Dendritic cell treated with granulocyte-macrophage colony-stimulating factor and Interleukin-4, amounts not matched to agents 40 ng/mL and 50 ng/mL, for 4 days (primary cell): Measurements from ENCODE around the gene C2CD4D.

Experiments used
- H3K27ac Mint-ChIP-seq: one replicate; pipeline ENCODE4 v1.8.0; 2022; ENCODE audit warnings: mild to moderate bottlenecking, mixed read lengths
- H3K27me3 Mint-ChIP-seq: one replicate; pipeline ENCODE4 v1.8.0; 2022; ENCODE audit warnings: mild to moderate bottlenecking, mixed read lengths
- H3K36me3 Mint-ChIP-seq: one replicate; pipeline ENCODE4 v1.8.0; 2022; ENCODE audit warnings: low read depth, mixed read lengths
- H3K4me1 Mint-ChIP-seq: one replicate; pipeline ENCODE4 v1.8.0; 2022; ENCODE audit warnings: low read depth, mixed read lengths
- H3K4me3 Mint-ChIP-seq: one replicate; pipeline ENCODE4 v1.8.0; 2022; ENCODE audit warnings: mild to moderate bottlenecking, moderate library complexity, mixed read lengths
- H3K9me3 Mint-ChIP-seq: one replicate; pipeline ENCODE4 v1.8.0; 2022; ENCODE audit warnings: mixed read lengths
- intact Hi-C: fragments of 100-400 bp; cut with micrococcal nuclease; formaldehyde crosslinking; loops from one replicate; pipeline ENCODE4 v1.15.0; 2022

C2CD4D gene

DNA sequence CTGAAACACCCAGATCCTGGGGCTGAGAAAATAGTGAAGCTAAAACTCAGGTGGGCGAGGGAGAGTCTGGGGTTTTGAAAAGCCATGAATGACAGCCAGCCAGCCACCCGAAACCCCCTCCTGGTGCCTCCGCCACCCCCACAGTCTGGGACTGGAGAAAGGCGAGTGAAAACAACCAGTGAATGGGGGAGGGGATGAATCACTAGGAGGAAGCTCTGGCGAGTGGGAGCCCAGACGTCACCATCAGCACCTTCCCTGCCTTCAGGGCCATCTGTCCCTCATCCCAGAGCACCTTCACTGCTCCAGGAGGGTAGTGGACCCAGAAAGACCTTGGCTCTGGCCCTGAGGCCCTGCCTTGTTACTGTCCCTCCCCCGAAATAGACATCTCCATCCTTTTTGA lies 17.2 kb downstream of the C2CD4D start:
- intact Hi-C loops, result no loop called here
- Mint-ChIP-seq H3K9me3 (no peaks in the 10 kb centered on the region), H3K27ac (no peak overlapping the region), H3K4me1 (peaks cover 28% of the 10 kb centered on the region), H3K27me3 (peaks cover 39% of the 10 kb centered on the region), H3K36me3 (no peaks in the 10 kb centered on the region), H3K4me3 (no peak overlapping the region)

DNA sequence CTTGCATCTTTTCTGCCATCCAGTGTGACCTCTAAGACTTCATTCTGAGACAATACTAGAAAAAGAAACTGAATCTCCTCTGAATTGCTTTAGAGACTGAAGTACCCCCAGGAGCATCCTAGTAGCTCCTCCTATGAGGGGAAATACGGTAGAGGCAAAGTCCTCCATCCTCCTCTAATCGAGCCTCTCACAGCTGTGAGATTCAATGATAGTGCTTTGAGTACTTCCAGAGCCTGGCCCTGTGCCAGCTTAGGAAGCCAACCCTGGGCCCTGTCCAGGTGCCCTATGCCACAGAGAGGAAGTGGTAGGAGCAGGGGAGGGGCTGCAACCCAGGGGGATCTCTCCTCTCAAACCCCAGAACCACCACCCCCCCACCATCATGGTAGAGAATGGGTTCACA lies 18.7 kb downstream of the C2CD4D start:
- Mint-ChIP-seq H3K27ac (no peak overlapping the region), H3K36me3 (no peaks in the 10 kb centered on the region), H3K27me3 (peaks cover 43% of the 10 kb centered on the region), H3K9me3 (no peaks in the 10 kb centered on the region), H3K4me3 (no peak overlapping the region), H3K4me1 (peaks cover 43% of the 10 kb centered on the region)
- intact Hi-C loops, result no loop called here

DNA sequence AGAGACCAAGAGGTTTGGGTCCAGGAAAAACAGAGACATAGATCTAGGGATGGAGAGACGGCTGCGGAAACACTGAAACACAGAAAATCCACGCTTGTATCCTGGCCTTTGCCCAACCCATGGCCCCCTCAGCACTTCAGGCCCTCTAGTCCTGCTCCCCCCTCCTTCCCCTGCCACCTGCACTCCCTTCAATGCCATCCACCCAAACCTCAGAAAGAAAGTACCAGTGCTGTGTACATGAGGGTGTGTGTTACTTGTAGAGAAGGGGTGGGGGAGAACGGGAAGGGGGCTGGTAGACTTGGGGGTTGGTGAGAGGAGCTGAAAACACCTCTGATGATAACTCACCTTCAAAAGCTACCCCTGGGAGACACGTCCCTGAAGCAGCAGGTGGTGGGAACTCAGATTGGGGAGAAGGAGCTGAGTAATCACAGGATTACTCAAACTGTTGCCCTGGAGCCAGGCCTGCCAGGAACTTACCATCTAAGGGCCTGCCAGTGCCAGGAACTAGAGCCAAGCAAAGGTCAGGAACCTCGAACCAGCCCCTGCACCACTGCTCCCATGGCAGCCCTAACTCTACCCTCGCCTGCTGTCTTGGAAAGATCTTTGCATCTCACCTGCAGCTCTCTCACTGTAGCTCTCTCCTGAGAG lies 19.5 kb downstream of the C2CD4D start:
- H3K4me1 Mint-ChIP-seq, result peaks cover 47% of the 10 kb centered on the region
- no peaks in the 10 kb centered on the region for H3K9me3 Mint-ChIP-seq
- H3K27ac Mint-ChIP-seq, result no peak overlapping the region
- intact Hi-C loops, result no loop called here
- H3K36me3 Mint-ChIP-seq, result no peaks in the 10 kb centered on the region
- H3K4me3 Mint-ChIP-seq, result no peak overlapping the region
- peaks cover 49% of the 10 kb centered on the region for H3K27me3 Mint-ChIP-seq

DNA sequence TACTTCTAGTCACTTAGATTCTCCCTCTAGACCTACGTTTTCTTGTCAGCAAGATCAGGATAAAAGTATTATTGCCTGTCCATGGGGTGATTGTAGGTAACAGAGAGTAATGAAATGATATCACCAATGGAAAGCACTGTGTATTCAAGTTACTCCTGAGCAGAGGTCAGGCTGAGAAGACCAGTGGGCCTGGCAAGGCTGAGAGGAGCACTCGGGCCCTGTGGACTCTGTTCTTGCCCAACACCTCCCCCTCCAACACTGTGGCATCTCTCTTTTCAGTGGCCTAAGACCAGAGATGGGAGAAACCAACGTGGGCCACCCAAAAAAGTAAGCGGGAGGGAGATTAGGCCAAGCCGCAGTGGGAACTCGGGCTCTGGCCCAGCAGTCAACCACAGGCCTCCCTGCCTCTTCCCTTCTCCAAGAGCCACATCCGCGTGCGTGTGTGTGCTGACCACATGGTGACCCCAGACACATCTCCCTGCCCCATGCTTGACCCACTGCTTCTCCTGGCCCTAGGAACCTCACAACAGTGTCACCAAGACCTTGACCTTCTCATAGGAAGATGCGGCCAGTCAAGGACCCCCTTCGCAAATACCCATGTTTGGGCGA lies 20.3 kb downstream of the C2CD4D start:
- Mint-ChIP-seq H3K36me3 (no peaks in the 10 kb centered on the region), H3K27me3 (peaks cover 51% of the 10 kb centered on the region), H3K4me1 (peaks cover 47% of the 10 kb centered on the region), H3K9me3 (no peaks in the 10 kb centered on the region), H3K4me3 (no peak overlapping the region), H3K27ac (no peak overlapping the region)
- intact Hi-C loops, result no loop called here

- no peaks in the 10 kb centered on the region for H3K9me3 Mint-ChIP-seq
- H3K4me1 Mint-ChIP-seq, result peaks cover 37% of the 10 kb centered on the region
- no peak overlapping the region for H3K27ac Mint-ChIP-seq
- H3K27me3 Mint-ChIP-seq, result peaks cover 43% of the 10 kb centered on the region
- H3K4me3 Mint-ChIP-seq, result no peak overlapping the region
- intact Hi-C loops, result no loop called here
- H3K36me3 Mint-ChIP-seq, result no peaks in the 10 kb centered on the region
These were observed 22.3 kb downstream of the C2CD4D start for GRCh38 chr1:151817353-151817730.

DNA sequence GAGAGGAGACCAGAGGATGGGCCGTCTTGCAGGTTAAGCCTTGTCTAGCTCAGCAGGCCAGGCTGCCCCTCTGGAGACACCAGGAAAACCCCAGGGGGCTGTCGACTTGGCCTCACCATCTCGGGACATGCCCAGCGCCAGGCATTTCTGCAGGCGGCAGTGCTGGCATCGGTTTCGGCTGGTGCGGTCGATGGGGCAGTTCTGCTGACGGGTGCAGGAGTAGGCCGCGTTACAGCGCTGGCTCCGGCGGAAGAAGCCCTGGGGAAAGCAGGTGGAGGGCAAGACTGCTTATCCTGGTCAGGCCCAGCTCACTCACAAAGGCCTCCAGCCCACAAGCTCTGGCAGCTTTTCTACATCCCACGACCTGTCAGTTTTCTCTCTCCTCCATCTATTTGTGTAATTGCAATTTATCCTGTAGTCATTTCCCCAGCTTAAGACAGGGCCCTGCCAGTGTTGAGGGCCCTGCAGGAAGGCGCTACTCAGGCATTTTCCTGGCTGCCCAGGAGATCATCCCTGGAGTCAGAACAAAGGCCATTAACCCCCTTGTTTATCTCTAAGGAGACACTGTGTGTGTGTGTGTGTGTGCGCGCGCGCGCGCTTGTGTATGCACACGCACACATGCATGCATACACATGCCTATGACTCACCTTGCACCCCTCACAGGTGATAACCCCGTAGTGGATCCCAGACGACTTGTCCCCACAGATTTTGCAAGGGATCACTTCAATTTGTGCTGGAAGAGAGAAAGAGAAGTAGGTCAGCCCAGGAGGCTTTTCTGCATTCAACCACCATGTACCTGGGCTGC lies 22.9 kb downstream of the C2CD4D start:
- H3K36me3 Mint-ChIP-seq, result no peaks in the 10 kb centered on the region
- no peak overlapping the region for H3K4me3 Mint-ChIP-seq
- H3K4me1 Mint-ChIP-seq, result peaks cover 31% of the 10 kb centered on the region
- H3K9me3 Mint-ChIP-seq, result no peaks in the 10 kb centered on the region
- no peak overlapping the region for H3K27ac Mint-ChIP-seq
- H3K27me3 Mint-ChIP-seq, result peaks cover 42% of the 10 kb centered on the region
- intact Hi-C loops, result no loop called here

GRCh38 chr1:151815716-151816327 lies 23.8 kb downstream of the C2CD4D start:
- intact Hi-C loops, result no loop called here
- H3K4me1 Mint-ChIP-seq, result peaks cover 31% of the 10 kb centered on the region
- H3K9me3 Mint-ChIP-seq, result no peaks in the 10 kb centered on the region
- no peak overlapping the region for H3K27ac Mint-ChIP-seq
- H3K36me3 Mint-ChIP-seq, result no peaks in the 10 kb centered on the region
- H3K27me3 Mint-ChIP-seq, result peaks cover 44% of the 10 kb centered on the region
- no peak overlapping the region for H3K4me3 Mint-ChIP-seq

- Mint-ChIP-seq H3K4me1 (peaks cover 25% of the 10 kb centered on the region), H3K27ac (no peak overlapping the region), H3K4me3 (no peak overlapping the region), H3K27me3 (peaks cover 40% of the 10 kb centered on the region), H3K9me3 (no peaks in the 10 kb centered on the region), H3K36me3 (no peaks in the 10 kb centered on the region)
- intact Hi-C loops, result no loop called here
These were observed 24.6 kb downstream of the C2CD4D start for GRCh38 chr1:151814971-151815545.

DNA sequence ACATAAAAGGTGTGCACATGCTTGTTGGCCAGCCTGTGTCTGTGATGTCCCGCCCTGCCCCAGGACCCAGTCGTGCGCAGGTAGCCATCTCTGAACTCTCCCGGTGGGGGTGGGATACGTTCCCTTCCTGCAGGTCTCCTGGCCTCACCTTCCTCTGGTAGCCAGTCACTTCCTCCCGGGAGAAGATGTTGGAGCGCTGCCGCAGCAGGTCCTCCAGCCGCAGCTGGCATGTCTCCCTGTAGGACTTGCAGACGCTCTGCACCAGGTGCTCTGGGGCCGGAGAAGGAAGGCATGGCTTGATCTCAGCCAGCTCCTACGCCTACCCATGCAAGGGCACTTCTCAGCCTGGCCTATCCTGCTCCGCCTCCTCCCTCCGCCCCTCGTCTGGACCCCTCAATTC lies 25.2 kb downstream of the C2CD4D start:
- no peak overlapping the region for H3K27ac Mint-ChIP-seq
- H3K27me3 Mint-ChIP-seq, result peaks cover 36% of the 10 kb centered on the region
- H3K4me3 Mint-ChIP-seq, result no peak overlapping the region
- H3K9me3 Mint-ChIP-seq, result no peaks in the 10 kb centered on the region
- intact Hi-C loops, result no loop called here
- no peaks in the 10 kb centered on the region for H3K36me3 Mint-ChIP-seq
- peaks cover 23% of the 10 kb centered on the region for H3K4me1 Mint-ChIP-seq

- Mint-ChIP-seq H3K4me3 (no peak overlapping the region), H3K4me1 (peaks cover 23% of the 10 kb centered on the region), H3K36me3 (no peaks in the 10 kb centered on the region), H3K27ac (no peak overlapping the region), H3K27me3 (peaks cover 39% of the 10 kb centered on the region), H3K9me3 (no peaks in the 10 kb centered on the region)
- intact Hi-C loops, result no loop called here
These were observed 26.2 kb downstream of the C2CD4D start for GRCh38 chr1:151813271-151813977.

DNA sequence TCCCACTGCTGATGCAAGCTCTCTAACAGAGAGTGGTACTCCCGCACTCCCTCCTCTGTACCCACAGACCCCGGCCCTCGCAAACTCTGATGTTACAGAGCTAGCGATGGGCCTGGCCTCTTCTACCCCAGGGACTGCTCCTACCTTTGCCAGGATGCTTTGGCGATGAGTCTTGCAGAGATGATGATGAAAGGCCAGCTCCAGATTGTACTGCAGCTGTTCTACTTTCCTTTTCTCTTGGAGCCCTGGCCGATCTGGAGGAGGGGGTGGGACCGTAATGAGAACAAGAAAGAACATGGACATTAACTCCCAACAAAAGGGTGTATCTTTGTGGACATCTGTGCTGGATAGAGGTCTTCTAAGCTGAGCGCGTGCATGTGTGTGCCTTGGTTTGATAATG lies 28.4 kb downstream of the C2CD4D start:
- Mint-ChIP-seq H3K27ac (no peak overlapping the region), H3K27me3 (peaks cover 38% of the 10 kb centered on the region), H3K36me3 (no peaks in the 10 kb centered on the region), H3K4me1 (peaks cover 20% of the 10 kb centered on the region), H3K9me3 (no peaks in the 10 kb centered on the region), H3K4me3 (no peak overlapping the region)
- intact Hi-C loops, result no loop called here

DNA sequence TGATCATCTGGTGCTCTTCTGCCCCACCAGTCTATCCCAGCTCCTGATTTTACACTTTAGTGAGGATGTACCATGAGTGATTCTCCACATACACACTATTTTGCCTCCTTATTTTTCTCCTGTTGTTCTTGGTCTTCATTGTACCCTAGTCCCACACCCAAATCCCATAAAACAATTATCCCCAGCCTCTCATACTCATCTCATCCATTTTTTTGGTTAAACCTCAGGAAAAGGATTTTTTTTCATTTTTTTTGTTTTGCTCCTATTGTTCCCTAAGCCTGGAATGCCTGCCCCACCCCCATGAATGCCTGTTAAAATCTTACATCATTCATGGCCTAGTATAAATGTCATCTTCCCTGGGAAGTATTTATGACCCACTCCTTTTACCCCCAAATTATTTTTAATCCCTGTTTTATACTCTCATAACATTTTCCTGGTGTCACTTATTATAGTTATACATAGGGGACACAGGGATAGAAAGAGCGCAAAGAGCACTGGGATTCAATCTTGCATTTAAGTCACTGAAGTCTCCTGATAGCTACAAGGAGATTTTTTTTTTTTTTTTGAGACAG lies 29.5 kb downstream of the C2CD4D start:
- intact Hi-C loops, result no loop called here
- Mint-ChIP-seq H3K4me1 (peaks cover 13% of the 10 kb centered on the region), H3K27ac (no peak overlapping the region), H3K9me3 (no peaks in the 10 kb centered on the region), H3K36me3 (no peaks in the 10 kb centered on the region), H3K4me3 (no peak overlapping the region), H3K27me3 (peaks cover 34% of the 10 kb centered on the region)

- H3K4me3 Mint-ChIP-seq, result no peak overlapping the region
- peaks cover 13% of the 10 kb centered on the region for H3K4me1 Mint-ChIP-seq
- H3K36me3 Mint-ChIP-seq, result no peaks in the 10 kb centered on the region
- H3K27ac Mint-ChIP-seq, result no peak overlapping the region
- H3K9me3 Mint-ChIP-seq, result no peaks in the 10 kb centered on the region
- intact Hi-C loops, result no loop called here
- peaks cover 35% of the 10 kb centered on the region for H3K27me3 Mint-ChIP-seq
These were observed 30.2 kb downstream of the C2CD4D start for GRCh38 chr1:151809290-151809984.
